ENCODE data around the gene SOAT2. TPM values are rescaled to one million over a fixed set of nuclear protein-coding genes. Genes with fewer than 3 reads are reported as not detected.
A peak's percentile ranks its signal among the peaks of the same experiment; 100 is the strongest.

SOAT2 gene
- total RNA-seq, 4 donors from 2014 or later, result 0.82 TPM; not detected in 3

- peak; percentile 34 to 37 for DNase-seq
- Histone ChIP-seq H3K9me3 (no peaks in the 10 kb centered on the region), H3K27me3 (no peaks in the 10 kb centered on the region), H3K27ac (peak overlapping the region; percentile 56 to 72), H3K4me3 (no peak overlapping the region), H3K4me1 (peaks cover 19 to 26% of the 10 kb centered on the region in 2 donors), H3K36me3 (no peaks in the 10 kb centered on the region)
- TF ChIP-seq CTCF (IDR thresholded peaks at IDR 0.05) (no peak), POLR2A (IDR thresholded peaks at IDR 0.05) (no peak)
- intact Hi-C loops (cut with DNase I; ENCODE audit: low total_unique reads), result no loop called here
Observed at GRCh38 chr12:53074283-53074998, 28.8 kb upstream of the SOAT2 start.

- no peak overlapping the region for H3K4me3 ChIP-seq
- no peaks in the 10 kb centered on the region for H3K36me3 ChIP-seq
- H3K9me3 ChIP-seq, result no peaks in the 10 kb centered on the region
- no peaks in the 10 kb centered on the region for H3K27me3 ChIP-seq
- intact Hi-C loops (cut with DNase I; ENCODE audit: low total_unique reads), result no loop called here
- peak overlapping the region; percentile 56 to 72 for H3K27ac ChIP-seq
- no peak for TF ChIP-seq POLR2A (IDR thresholded peaks at IDR 0.05)
- no peak for TF ChIP-seq CTCF (IDR thresholded peaks at IDR 0.05)
- peak in 1 of 2 donors; percentile 23 for DNase-seq
- H3K4me1 ChIP-seq, result peaks cover 19 to 26% of the 10 kb centered on the region in 2 donors
Observed at GRCh38 chr12:53074999-53075370, 28.3 kb upstream of the SOAT2 start.

- TF ChIP-seq POLR2A (IDR thresholded peaks at IDR 0.05) (no peak), CTCF (IDR thresholded peaks at IDR 0.05) (no peak)
- Histone ChIP-seq H3K36me3 (no peaks in the 10 kb centered on the region), H3K9me3 (no peaks in the 10 kb centered on the region), H3K4me3 (no peak overlapping the region), H3K27me3 (no peaks in the 10 kb centered on the region), H3K4me1 (peaks cover 10 to 26% of the 10 kb centered on the region in 2 donors), H3K27ac (peak overlapping the region; percentile 13 to 72)
- intact Hi-C loops (cut with DNase I; ENCODE audit: low total_unique reads), result no loop called here
- DNase-seq, result peak in 1 of 2 donors; percentile 13
Observed at GRCh38 chr12:53076461-53076860, 26.8 kb upstream of the SOAT2 start.

- no peaks in the 10 kb centered on the region for H3K36me3 ChIP-seq
- no peak for TF ChIP-seq CTCF (IDR thresholded peaks at IDR 0.05)
- TF ChIP-seq POLR2A (IDR thresholded peaks at IDR 0.05), result no peak
- H3K4me3 ChIP-seq, result no peak overlapping the region
- no peaks in the 10 kb centered on the region for H3K27me3 ChIP-seq
- H3K9me3 ChIP-seq, result no peaks in the 10 kb centered on the region
- DNase-seq, result peak in 1 of 2 donors; percentile 11
- peak overlapping the region; percentile 26 to 89 for H3K27ac ChIP-seq
- intact Hi-C loops (cut with DNase I; ENCODE audit: low total_unique reads), result no loop called here
- H3K4me1 ChIP-seq, result peaks cover 10 to 26% of the 10 kb centered on the region in 2 donors
Observed at GRCh38 chr12:53077030-53077429, 26.3 kb upstream of the SOAT2 start.

GRCh38 chr12:53078425-53079225, 24.7 kb upstream of the SOAT2 start:
- H3K27ac ChIP-seq, result peak overlapping the region; percentile 89 to 93
- intact Hi-C loops (cut with DNase I; ENCODE audit: low total_unique reads), result no loop called here
- H3K27me3 ChIP-seq, result no peaks in the 10 kb centered on the region
- no peak for DNase-seq
- H3K9me3 ChIP-seq, result no peaks in the 10 kb centered on the region
- no peaks in the 10 kb centered on the region for H3K36me3 ChIP-seq
- TF ChIP-seq POLR2A (IDR thresholded peaks at IDR 0.05) (no peak), CTCF (IDR thresholded peaks at IDR 0.05) (no peak)
- peak overlapping the region; percentile 66 to 69 for H3K4me3 ChIP-seq
- H3K4me1 ChIP-seq, result peaks cover 0 to 16% of the 10 kb centered on the region in 2 donors

All from uterus (tissue), 4 donors.